Stomach (tissue), 19 donors: ENCODE data around the gene BRF1. TPM values are rescaled to one million over a fixed set of nuclear protein-coding genes. Genes with fewer than 3 reads are reported as not detected.
A peak's percentile ranks its signal among the peaks of the same experiment; 100 is the strongest.

Source experiments
- DNase-seq, 2 donors: peaks; one replicate each; pipeline versions ENCODE4 v3.0.0 to v3.0.0-alpha.2; 2013 to 2019
- H3K27ac ChIP-seq, 5 donors: fragments of 200-600 bp in 4 of 5; sonication (generic) in 4 of 5; one replicate each; pipeline ENCODE4 v1.5.1; 2013 to 2019; ENCODE audit warnings: mild to moderate bottlenecking in 1 of 5, moderate library complexity in 1 of 5
- H3K27me3 ChIP-seq, 3 donors: fragments of 200-600 bp; sonication (generic); one replicate each; pipeline ENCODE4 v1.5.1; 2017 to 2019; ENCODE audit warnings: mixed run types in 1 of 3
- H3K36me3 ChIP-seq, 4 donors: fragments of 200-600 bp; sonication (generic); 1 replicate in 3 of 4; 2 replicates in 1 of 4; pipeline ENCODE4 v1.5.1; 2016 to 2019
- H3K4me1 ChIP-seq, 4 donors: fragments of 200-600 bp; sonication (generic); one replicate each; pipeline ENCODE4 v1.5.1; 2016 to 2019
- H3K4me3 ChIP-seq, 4 donors: fragments of 200-600 bp; sonication (generic) in 3 of 4; one replicate each; pipeline ENCODE4 v1.5.1; 2016 to 2019; ENCODE audit warnings: mild to moderate bottlenecking in 1 of 4
- H3K9me3 ChIP-seq, 4 donors: fragments of 200-600 bp; sonication (generic); one replicate each; pipeline ENCODE4 v1.5.1; 2016 to 2019
- CTCF ChIP-seq, 7 experiments: fragments of 450-650 bp in 4 of 7; fragments of 200-600 bp in 3 of 7; sonication (generic) in 3 of 7; IDR thresholded peaks; one replicate each; pipeline ENCODE4 v1.5.1; 2016 to 2019; ENCODE audit warnings: antibody characterized with exemption in 7 of 7, control low read depth in 2 of 7, mild to moderate bottlenecking in 1 of 7
- EP300 ChIP-seq: sonication (generic); formaldehyde crosslinking; IDR thresholded peaks from one replicate; pipeline ENCODE4 v1.6.1; 2017; ENCODE audit warnings: antibody characterized with exemption
- POLR2A ChIP-seq, 4 donors: fragments of 450-650 bp; IDR thresholded peaks; one replicate each; pipeline ENCODE4 v1.6.1; 2016; ENCODE audit warnings: antibody characterized with exemption in 4 of 4, control low read depth in 2 of 4, mild to moderate bottlenecking in 1 of 4, moderate library complexity in 1 of 4
- POLR2AphosphoS5 ChIP-seq, 3 donors: sonication (generic); formaldehyde crosslinking; IDR thresholded peaks; one replicate each; pipeline ENCODE4 v1.6.1; 2016; ENCODE audit warnings: antibody characterized with exemption in 3 of 3
- WGBS, 5 donors: extraction: QIAGEN DNeasy Blood & Tissue Kit in 3 of 5; methylation state at CpG; one replicate each; pipeline versions ENCODE4 v1.1.5 to v1.1.7; 2013 to 2018; 5-methylcytosine and 5-hydroxymethylcytosine counted together
- intact Hi-C: fragments of 100-400 bp; cut with DNase I; formaldehyde crosslinking; loops from one replicate; pipeline ENCODE4 v1.15.1; 2023; ENCODE audit warnings: low total_unique reads
- long read RNA-seq, 10 donors: transcript quantifications; one replicate each; lab custom pipeline, GENCODE V29; 2026
- polyA plus RNA-seq, 3 donors: library from polyadenylated mRNA; stranded (reverse); fragments of 200-250 nt; gene quantifications; one replicate each; pipeline ENCODE4 v1.2.3, GENCODE V29; 2013
- total RNA-seq, 5 donors: library from RNA; depleted of rRNA; stranded (reverse); fragments of >200 nt; gene quantifications; one replicate each; pipeline versions ENCODE4 v1.1.0 to v1.2.3, GENCODE V29; 2014 to 2016
- donor health status: healthy with polysubstance abuse.
- donor health status: Bipolar disorder and iron deficiency.
- donor health status: healthy.

BRF1 gene
- 100 to 1,000 TPM in 1 of 5 donors, 10 to 100 TPM in 4; 31.5 to 141 (median 42.6) TPM for total RNA-seq
- 10 to 100 TPM in 2 of 3 donors, 1 to 10 TPM in 1; 9.2 to 19.7 (median 19.4) TPM for polyA plus RNA-seq
- long read RNA-seq, donor 1, partial matches to known transcripts = 0 of 2 reads
- long read RNA-seq, donor 1, other reads (novel, unspliced or antisense) = 0 of 2 reads
- long read RNA-seq, donor 2 = 0 reads
- long read RNA-seq, donor 3, partial matches to known transcripts = 39 of 39 reads
- long read RNA-seq, donor 3, other reads (novel, unspliced or antisense) = 0 of 39 reads
- long read RNA-seq, donor 4 = 0 reads
- long read RNA-seq, donor 5, partial matches to known transcripts = 27 of 30 reads
- long read RNA-seq, donor 5, other reads (novel, unspliced or antisense) = 0 of 30 reads
- long read RNA-seq, donor 6, partial matches to known transcripts = 56 of 64 reads
- long read RNA-seq, donor 6, other reads (novel, unspliced or antisense) = 7 of 64 reads
- long read RNA-seq, donor 7 = 0 reads
- long read RNA-seq, donor 8, partial matches to known transcripts = 13 of 13 reads
- long read RNA-seq, donor 8, other reads (novel, unspliced or antisense) = 0 of 13 reads
- long read RNA-seq, donor 9, partial matches to known transcripts = 14 of 14 reads
- long read RNA-seq, donor 9, other reads (novel, unspliced or antisense) = 0 of 14 reads
- long read RNA-seq, donor 10 = 0 reads

GRCh38 chr14:105300542-105301102 lies at the start of gene BRF1:
Gene BRF1 (minus strand): TSS chr14:105301001. CDS start chr14:105300629, 372 bp downstream.
- DNase-seq = peak; percentile 95 to 98
- Histone ChIP-seq H3K4me3 (peak within 1 kb of the TSS; percentile 72 to 92 (median 84)), H3K27ac (peak within 1 kb of the TSS; percentile 96 to 100 (median 98)), H3K27me3 (no peaks in the 10 kb centered on the region), H3K4me1 (peaks cover 19 to 31% (median 26%) of the 10 kb centered on the region in 4 donors), H3K9me3 (no peaks in the 10 kb centered on the region), H3K36me3 (no peaks in the 10 kb centered on the region)
- WGBS, 5 donors = 0 to 1% (median 0%) methylated on average over 6 to 90 of the region's 90 CpGs
- TF ChIP-seq POLR2A (IDR thresholded peaks at IDR 0.05) (no peak), POLR2AphosphoS5 (IDR thresholded peaks at IDR 0.05) (peak in 2 of 3 donors; percentile 69 to 87), EP300 (no peak)
- intact Hi-C loops = no loop called here

- no peak for DNase-seq
- Histone ChIP-seq H3K4me3 (no peak overlapping the region), H3K4me1 (peaks cover 0 to 23% (median 12%) of the 10 kb centered on the region in 4 donors), H3K27me3 (no peaks in the 10 kb centered on the region), H3K9me3 (no peaks in the 10 kb centered on the region), H3K27ac (no peak overlapping the region), H3K36me3 (peaks cover 3 to 41% (median 35%) of the 10 kb centered on the region in 4 donors)
- TF ChIP-seq CTCF (IDR thresholded peaks at IDR 0.05) (no peak), POLR2A (IDR thresholded peaks at IDR 0.05) (no peak), EP300 (no peak), POLR2AphosphoS5 (IDR thresholded peaks at IDR 0.05) (no peak)
- intact Hi-C loops = loop anchor here (5.0 kb wide), 1 partner anchor 148 kb away; no protein-coding TSS in a partner anchor
- WGBS, 5 donors = 85 to 94% (median 88%) methylated on average over 8 to 11 of the region's 11 CpGs
Measured at GRCh38 chr14:105349992-105350391, 49.2 kb upstream of the BRF1 start.

- peaks cover 0 to 23% (median 12%) of the 10 kb centered on the region in 4 donors for H3K4me1 ChIP-seq
- no peak for DNase-seq
- no peak overlapping the region for H3K4me3 ChIP-seq
- no peak overlapping the region for H3K27ac ChIP-seq
- peaks cover 3 to 32% (median 26%) of the 10 kb centered on the region in 4 donors for H3K36me3 ChIP-seq
- H3K9me3 ChIP-seq = no peaks in the 10 kb centered on the region
- TF ChIP-seq POLR2AphosphoS5 (IDR thresholded peaks at IDR 0.05) (no peak), EP300 (no peak), POLR2A (IDR thresholded peaks at IDR 0.05) (no peak)
- H3K27me3 ChIP-seq = no peaks in the 10 kb centered on the region
- intact Hi-C loops = no loop called here
- 84 to 94% (median 88%) methylated on average over 11 to 19 of the region's 19 CpGs for WGBS, 5 donors
Measured at GRCh38 chr14:105348945-105349699, 48.3 kb upstream of the BRF1 start.

GRCh38 chr14:105348169-105348944 lies 47.6 kb upstream of the BRF1 start:
- no peak for DNase-seq
- TF ChIP-seq CTCF (IDR thresholded peaks at IDR 0.05) (no peak), POLR2A (IDR thresholded peaks at IDR 0.05) (no peak), EP300 (no peak), POLR2AphosphoS5 (IDR thresholded peaks at IDR 0.05) (no peak)
- intact Hi-C loops = no loop called here
- Histone ChIP-seq H3K27ac (no peak overlapping the region), H3K36me3 (peaks cover 0 to 26% (median 20%) of the 10 kb centered on the region in 4 donors), H3K27me3 (no peaks in the 10 kb centered on the region), H3K4me1 (peaks cover 0 to 26% (median 15%) of the 10 kb centered on the region in 4 donors), H3K9me3 (no peaks in the 10 kb centered on the region), H3K4me3 (no peak overlapping the region)
- 84 to 92% (median 85%) methylated on average over 5 to 26 of the region's 26 CpGs for WGBS, 5 donors
